GM18868 (cell line): Measurements from ENCODE around the gene PDHB.
"Not testable (repeated sequence)": the region's sequence is repeated elsewhere in the genome, so short reads cannot be mapped to it uniquely, and the experiment has no call there.

ENCODE experiments used
- ATAC-seq: cut with Tn5 transposase; IDR thresholded peaks from one replicate; pipeline ENCODE4 v1.9.1; 2021; ENCODE audit warnings: mild to moderate bottlenecking, moderate library complexity; ENCODE audit not compliant: unreplicated experiment

PDHB gene

GRCh38 chr3:58440996-58441355 is 7.3 kb upstream of the PDHB start:
- ATAC-seq, result not testable (repeated sequence)

DNA sequence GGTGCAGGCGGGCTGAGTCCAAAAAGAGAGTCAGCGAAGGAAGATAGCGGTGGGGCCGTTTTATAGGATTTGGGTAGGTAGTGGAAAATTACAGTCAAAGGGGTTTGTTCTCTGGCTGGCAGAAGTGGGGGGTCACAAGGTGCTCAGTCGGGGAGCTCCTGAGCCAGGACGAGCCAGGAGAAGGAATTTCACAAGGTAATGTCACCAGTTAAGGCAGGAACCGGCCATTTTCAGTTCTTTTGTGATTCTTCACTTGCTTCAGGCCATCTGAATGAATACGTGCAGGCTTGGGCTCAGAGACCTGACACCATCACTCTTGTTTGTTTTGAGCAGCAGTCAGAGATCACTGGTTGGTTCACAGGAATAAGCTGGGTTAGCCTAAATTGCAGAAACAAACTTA is 3.6 kb upstream of the PDHB start:
- not testable (repeated sequence) for ATAC-seq

GRCh38 chr3:58434990-58435389 is 1.4 kb upstream of the PDHB start:
- ATAC-seq, result no peak

- ATAC-seq, result no peak
Observed at GRCh38 chr3:58434511-58434910, 879 bp upstream of the PDHB start.

GRCh38 chr3:58434168-58434504 is 504 bp upstream of the PDHB start:
- ATAC-seq, result no peak

- no peak for ATAC-seq
Observed at GRCh38 chr3:58432905-58433304, 727 bp downstream of the PDHB start.

DNA sequence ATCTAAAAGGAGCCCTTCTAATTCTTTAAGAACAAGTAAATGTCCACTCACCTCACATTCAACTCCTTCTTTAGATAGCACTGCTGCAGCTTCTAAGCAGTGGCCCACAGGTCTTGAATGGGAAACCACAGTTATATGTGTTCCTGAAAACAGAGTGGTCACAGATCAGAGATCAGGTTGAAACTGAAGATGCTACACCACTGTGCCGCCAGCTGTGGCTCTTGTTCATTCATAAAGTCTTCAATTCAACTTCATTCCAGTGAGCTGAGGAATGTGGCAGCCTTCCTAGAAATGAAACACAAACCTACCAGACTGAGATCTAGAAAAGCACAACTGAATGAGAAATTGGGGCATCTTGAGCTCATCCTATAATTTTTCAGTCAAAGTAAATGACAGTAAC is 4.0 kb downstream of the PDHB start:
- ATAC-seq, result peak; percentile 28

DNA sequence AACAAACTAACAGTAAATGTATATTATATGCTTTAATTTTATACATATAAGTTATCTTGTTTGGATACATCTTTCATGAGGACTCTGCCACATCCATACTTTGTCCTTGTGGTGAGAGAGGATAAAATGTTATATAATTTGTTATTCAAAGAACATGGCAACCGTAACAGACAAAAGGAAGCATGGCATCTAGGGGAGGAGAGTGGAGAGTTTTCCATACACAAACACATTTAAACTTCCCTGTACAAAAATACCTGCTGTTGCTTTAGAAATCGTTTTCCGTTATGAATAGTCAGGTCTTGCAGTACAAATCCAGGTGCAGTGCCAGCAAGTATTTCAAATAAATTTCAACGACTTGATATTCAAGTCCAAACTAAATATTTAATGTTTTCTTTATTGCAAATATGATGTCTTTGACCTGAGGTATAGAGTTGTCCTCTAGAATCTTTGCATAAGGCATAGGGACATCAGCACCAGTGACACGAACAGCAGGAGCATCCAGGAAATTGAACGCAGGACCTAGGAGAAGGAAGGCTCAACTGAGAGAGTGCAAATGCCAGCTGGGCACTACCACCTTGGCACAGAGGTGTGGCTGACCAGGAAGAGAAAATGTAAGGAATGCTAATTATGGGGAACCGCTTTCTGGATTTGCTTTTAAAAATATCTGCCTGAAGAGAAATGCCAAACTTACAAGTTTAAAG is 5.8 kb downstream of the PDHB start:
- no peak for ATAC-seq

GRCh38 chr3:58425782-58426181 is 7.8 kb downstream of the PDHB start:
- no peak for ATAC-seq

DNA sequence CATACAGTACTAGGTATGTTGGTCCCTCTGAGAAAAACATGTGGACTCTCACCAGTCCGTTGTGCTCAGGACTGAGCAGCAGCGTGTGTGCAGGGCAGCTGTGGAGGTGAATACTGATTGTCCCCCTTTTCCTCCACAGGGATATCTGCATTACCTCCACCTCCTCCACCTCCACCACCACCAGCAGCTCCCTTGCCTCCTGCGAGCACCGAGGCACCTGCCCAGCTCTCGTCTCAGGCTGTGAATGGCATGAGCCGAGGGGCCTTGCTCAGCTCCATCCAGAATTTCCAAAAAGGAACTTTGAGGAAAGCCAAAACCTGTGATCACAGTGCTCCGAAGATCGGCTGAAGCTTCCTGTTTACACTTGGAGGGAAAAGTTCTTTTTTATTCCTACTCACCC is 9.0 kb downstream of the PDHB start:
- no peak for ATAC-seq

GRCh38 chr3:58422756-58423325 is 10.8 kb downstream of the PDHB start:
- no peak for ATAC-seq

DNA sequence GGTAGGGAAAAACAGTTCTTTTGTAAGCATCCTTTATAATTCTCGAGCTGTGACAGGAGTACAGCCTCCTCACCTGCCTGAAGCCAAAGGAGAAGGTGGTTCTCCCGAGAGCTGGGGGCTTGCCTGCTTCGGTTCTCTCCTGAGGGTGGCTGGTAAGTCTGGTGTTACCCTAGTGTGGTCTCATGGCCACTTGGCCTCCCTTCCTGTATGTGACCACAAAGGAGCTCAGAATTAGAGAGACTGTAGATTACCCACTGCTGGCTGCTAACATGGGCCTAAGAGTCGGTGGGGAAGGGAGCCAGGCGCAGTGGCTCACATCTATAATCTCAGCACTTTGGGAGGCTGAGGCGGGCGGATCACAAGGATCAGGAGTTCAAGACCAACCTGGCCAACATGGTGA is 12.6 kb downstream of the PDHB start:
- peak; percentile 27 for ATAC-seq

DNA sequence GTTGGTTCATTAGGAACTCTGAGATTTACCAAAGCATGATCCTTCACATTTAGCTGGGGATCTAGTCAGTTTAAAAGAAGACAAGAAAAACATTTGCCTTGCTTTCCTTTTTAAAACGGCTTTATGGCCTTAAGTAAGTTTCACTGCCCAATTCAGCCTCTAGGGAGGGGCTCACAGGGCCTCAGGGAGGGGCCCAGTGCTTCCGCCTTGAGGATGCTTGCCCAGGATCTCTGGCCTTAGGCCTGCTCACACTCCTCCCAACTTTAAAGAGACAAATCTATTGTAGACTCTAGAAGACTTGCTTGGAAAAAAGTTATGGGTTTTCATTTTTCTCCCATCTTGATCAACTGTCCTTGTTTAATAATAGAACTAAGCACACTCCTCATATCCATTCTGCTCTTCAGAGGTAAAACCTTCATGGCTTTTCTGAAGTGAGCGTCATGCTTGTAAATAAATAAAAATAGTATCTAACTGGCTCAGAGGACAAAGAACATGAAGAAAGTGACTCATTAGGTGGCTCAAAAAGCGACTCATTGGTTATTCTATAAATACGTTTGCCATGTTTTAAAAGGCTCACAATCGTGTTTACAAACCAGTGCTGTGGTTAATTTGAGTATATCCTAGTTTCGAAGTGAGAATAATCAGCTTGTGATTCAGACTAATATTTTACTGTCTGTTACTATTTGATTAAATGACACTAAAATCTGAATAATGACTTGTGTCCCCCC is 13.7 kb downstream of the PDHB start:
- ATAC-seq, result peak; percentile 83

- no peak for ATAC-seq
Observed at GRCh38 chr3:58418227-58418626, 15.4 kb downstream of the PDHB start.

GRCh38 chr3:58417075-58417474 is 16.6 kb downstream of the PDHB start:
- no peak for ATAC-seq

- ATAC-seq, result no peak
Observed at GRCh38 chr3:58416191-58416590, 17.4 kb downstream of the PDHB start.

DNA sequence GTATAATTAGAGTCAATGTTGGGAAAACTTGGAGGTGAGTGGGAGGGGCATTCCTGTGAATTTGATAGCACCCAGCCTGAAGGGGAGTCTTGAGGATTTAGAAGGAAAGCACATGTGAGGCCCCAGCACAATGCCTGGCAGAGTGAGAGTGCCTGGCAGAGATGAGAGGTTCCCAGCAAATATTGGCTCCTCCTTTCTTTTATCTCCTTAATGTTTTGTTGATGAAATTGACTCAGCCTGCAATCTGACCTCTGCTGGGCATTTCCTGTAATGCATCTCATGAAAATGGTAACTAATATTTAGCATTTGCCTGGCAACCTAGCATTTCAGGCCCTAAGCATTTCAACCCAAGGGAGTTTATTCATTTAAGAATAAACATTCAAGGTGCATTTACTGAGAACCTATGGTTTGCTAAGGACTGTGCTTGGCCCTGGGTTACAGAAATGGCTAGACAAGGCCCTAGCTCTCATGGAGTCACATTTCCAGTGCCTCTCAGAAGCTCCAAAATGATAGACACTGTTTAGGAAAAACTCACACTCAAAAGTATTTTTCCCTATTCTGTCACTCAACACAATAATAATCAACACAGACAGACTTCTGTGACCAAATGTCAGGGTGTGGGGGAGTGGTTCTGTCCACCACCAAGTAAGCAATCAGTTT is 19.0 kb downstream of the PDHB start:
- ATAC-seq, result peak; percentile 52

DNA sequence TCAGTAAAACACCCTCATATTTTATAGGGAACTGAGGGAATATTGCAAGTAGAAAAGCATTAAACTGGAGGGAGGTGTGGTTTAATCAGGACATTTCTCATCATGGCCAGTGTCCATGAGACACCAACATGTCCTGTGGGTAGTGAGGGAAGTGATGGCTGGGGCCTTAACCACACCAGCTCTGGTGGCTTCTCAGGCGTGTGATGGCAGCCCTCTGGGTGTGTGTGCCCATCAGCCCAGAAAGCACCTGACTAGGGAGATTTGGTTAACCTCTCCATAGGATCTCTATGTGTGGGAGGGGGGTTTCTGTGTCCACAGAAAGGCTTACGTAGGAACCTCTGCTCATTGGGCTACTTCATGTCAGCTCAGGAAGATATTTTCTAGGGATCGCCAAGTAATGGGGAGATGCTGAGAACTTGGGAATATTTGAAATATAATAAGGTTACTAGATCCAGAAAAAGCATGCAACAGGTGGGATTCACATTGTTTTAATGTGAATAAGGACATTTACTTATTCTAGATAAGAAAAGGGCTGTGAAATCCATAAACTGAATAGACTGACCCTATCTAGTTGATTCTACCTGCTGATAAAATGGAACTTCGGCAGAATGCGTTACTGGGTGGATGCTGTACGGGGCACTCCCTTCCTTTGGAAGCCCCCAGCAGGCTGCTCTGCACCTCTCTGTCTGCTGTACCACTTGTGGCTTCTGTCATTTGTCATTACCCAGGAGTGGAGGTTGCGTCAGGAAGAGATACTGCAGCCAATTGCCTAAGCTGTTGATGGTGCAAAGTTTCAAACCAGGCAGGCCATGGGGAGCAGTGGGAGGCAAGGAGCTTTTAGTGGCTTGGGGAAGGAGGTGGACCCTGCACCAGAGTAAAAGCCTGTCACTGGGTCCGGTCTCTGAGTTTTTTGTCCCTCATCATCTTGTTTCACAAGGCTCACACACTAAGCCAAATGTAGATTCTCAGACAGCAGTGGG is 21.5 kb downstream of the PDHB start:
- peak; percentile 73 for ATAC-seq

DNA sequence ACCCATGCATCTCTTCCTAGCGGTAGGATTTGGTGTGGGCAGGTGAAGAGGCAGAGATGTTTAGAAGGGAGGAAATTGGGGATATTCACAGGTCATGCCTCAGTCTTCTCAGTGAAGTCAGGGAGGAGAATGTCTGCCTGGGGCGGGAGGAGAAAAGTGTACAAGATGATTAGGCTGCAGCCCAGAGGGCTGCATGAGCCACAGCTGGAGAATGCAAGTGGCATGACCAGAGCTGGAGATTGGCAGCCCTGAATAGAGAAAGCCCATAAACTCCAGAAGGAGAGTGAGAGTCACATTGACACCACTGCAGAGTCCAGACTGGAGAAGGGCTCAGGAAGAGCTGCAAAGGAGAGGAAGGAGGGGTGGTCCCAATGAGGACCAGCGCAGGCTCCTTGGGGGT is 22.6 kb downstream of the PDHB start:
- no peak for ATAC-seq

DNA sequence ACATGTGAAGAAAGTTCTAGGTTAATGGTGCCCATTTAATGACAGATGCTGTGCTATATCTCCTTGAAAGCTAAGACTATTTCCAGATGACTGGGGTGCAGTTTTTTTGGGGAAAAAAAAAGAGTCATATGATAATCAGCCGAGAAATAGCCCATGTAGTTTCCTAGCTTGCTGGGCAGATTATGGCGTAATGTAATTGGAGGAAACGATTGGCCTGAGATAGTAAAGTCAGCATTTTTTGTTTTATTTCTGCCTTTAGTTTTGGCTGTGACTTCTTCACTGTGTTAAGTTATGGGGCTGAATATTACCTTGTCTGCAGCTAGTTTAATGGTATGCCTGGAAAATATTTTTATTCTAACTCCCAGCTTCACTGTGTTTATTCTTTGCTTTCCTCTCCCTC is 24.0 kb downstream of the PDHB start:
- no peak for ATAC-seq

DNA sequence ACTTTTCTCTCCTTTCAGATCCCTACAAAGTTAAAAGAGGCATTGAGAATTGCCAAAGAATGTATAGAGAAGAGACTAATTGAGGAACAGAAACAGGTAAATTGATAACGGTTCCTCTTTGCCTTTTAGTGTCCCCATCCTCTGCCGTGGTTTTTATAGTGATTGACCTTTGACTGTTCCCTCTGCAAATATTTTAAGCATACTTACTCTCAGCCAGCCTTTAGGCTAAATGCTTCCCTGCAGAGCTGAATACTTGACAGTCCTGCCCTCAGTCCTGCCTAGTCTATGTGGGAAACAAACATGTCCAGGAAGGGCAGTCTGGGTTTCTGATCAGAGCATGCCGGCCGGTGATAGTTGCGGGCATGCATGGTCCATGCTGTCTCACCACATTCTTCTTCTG is 24.7 kb downstream of the PDHB start:
- no peak for ATAC-seq
